Transverse colon (tissue), 4 donors: ENCODE data around the gene ARHGAP45. TPM values are rescaled to one million over a fixed set of nuclear protein-coding genes. Genes with fewer than 3 reads are reported as not detected.

ENCODE experiments used
- DNase-seq: peaks from one replicate; pipeline ENCODE4 v3.0.0-alpha.2; 2019
- H3K27ac ChIP-seq, 4 donors: fragments of 200-600 bp; sonication (generic); 2 replicates each; pipeline ENCODE4 v1.5.1; 2016 to 2018; ENCODE audit warnings: inconsistent platforms in 4 of 4
- H3K27me3 ChIP-seq: fragments of 200-600 bp; sonication (generic); 2 replicates; pipeline ENCODE4 v1.5.1; 2017; ENCODE audit warnings: inconsistent platforms
- H3K36me3 ChIP-seq, 4 donors: fragments of 200-600 bp; sonication (generic); 2 replicates each; pipeline ENCODE4 v1.5.1; 2017 to 2019; ENCODE audit warnings: inconsistent platforms in 4 of 4
- H3K4me1 ChIP-seq, 4 donors: fragments of 200-600 bp; sonication (generic); 2 replicates each; pipeline ENCODE4 v1.5.1; 2017 to 2020; ENCODE audit warnings: inconsistent platforms in 4 of 4
- H3K4me3 ChIP-seq, 4 donors: fragments of 200-600 bp; sonication (generic); 1 replicate in 1 of 4; 2 replicates in 3 of 4; pipeline versions ENCODE4 v1.5.1 to v1.6.1; 2017 to 2019; ENCODE audit warnings: inconsistent platforms in 4 of 4
- H3K9me3 ChIP-seq, 2 donors: fragments of 200-600 bp; sonication (generic); 2 replicates each; pipeline ENCODE4 v1.5.1; 2017 to 2019; ENCODE audit warnings: inconsistent platforms in 2 of 2
- EP300 ChIP-seq: sonication (generic); formaldehyde crosslinking; IDR thresholded peaks from one replicate; pipeline ENCODE4 v1.6.1; 2017; ENCODE audit warnings: antibody characterized with exemption, low read depth
- POLR2A ChIP-seq: fragments of 450-650 bp; IDR thresholded peaks from one replicate; pipeline ENCODE4 v1.6.1; 2016; ENCODE audit warnings: antibody characterized with exemption, mild to moderate bottlenecking, moderate library complexity
- POLR2AphosphoS5 ChIP-seq, 3 donors: sonication (generic); formaldehyde crosslinking; IDR thresholded peaks; one replicate each; pipeline ENCODE4 v1.6.1; 2016; ENCODE audit warnings: antibody characterized with exemption in 3 of 3
- WGBS, 2 donors: methylation state at CpG; one replicate each; pipeline ENCODE4 v1.1.5; 2018; ENCODE audit warnings: low coverage in 1 of 2; 5-methylcytosine and 5-hydroxymethylcytosine counted together
- in situ Hi-C, 4 donors: fragments of 200-750 bp; cut with MboI; loops; one replicate each; pipeline versions ENCODE4 v1.15.0 to v1.15.1; 2017; ENCODE audit warnings: low sequenced_read_pairs in 3 of 4, low pct_ligation_motif_present in 1 of 4, low pct_unique_long_range_greater_than_20kb in 1 of 4
- intact Hi-C: fragments of 100-400 bp; cut with DNase I; formaldehyde crosslinking; loops from one replicate; pipeline ENCODE4 v1.15.1; 2023; ENCODE audit warnings: low total_unique reads
- total RNA-seq, 4 donors: library from RNA; depleted of rRNA; stranded (reverse); fragments of >200 nt; gene quantifications; one replicate each; pipeline ENCODE4 v1.1.0, GENCODE V29; 2016
- TF ChIP-seq, protein P1 (sequence below), 5 experiments: fragments of 200-600 bp in 3 of 5; fragments of 450-650 bp in 2 of 5; sonication (generic) in 3 of 5; IDR thresholded peaks; 1 replicate in 2 of 5; 2 replicates in 3 of 5; pipeline ENCODE4 v1.5.1; 2016 to 2017; ENCODE audit warnings: antibody characterized with exemption in 5 of 5, inconsistent platforms in 3 of 5, mild to moderate bottlenecking in 2 of 5, moderate library complexity in 1 of 5

Gene ARHGAP45, protein sequence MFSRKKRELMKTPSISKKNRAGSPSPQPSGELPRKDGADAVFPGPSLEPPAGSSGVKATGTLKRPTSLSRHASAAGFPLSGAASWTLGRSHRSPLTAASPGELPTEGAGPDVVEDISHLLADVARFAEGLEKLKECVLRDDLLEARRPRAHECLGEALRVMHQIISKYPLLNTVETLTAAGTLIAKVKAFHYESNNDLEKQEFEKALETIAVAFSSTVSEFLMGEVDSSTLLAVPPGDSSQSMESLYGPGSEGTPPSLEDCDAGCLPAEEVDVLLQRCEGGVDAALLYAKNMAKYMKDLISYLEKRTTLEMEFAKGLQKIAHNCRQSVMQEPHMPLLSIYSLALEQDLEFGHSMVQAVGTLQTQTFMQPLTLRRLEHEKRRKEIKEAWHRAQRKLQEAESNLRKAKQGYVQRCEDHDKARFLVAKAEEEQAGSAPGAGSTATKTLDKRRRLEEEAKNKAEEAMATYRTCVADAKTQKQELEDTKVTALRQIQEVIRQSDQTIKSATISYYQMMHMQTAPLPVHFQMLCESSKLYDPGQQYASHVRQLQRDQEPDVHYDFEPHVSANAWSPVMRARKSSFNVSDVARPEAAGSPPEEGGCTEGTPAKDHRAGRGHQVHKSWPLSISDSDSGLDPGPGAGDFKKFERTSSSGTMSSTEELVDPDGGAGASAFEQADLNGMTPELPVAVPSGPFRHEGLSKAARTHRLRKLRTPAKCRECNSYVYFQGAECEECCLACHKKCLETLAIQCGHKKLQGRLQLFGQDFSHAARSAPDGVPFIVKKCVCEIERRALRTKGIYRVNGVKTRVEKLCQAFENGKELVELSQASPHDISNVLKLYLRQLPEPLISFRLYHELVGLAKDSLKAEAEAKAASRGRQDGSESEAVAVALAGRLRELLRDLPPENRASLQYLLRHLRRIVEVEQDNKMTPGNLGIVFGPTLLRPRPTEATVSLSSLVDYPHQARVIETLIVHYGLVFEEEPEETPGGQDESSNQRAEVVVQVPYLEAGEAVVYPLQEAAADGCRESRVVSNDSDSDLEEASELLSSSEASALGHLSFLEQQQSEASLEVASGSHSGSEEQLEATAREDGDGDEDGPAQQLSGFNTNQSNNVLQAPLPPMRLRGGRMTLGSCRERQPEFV
- total RNA-seq: 100 to 1,000 TPM in 1 of 4 donors, 10 to 100 TPM in 2, 1 to 10 TPM in 1; 10.0 to 174 (median 76.9) TPM

DNA sequence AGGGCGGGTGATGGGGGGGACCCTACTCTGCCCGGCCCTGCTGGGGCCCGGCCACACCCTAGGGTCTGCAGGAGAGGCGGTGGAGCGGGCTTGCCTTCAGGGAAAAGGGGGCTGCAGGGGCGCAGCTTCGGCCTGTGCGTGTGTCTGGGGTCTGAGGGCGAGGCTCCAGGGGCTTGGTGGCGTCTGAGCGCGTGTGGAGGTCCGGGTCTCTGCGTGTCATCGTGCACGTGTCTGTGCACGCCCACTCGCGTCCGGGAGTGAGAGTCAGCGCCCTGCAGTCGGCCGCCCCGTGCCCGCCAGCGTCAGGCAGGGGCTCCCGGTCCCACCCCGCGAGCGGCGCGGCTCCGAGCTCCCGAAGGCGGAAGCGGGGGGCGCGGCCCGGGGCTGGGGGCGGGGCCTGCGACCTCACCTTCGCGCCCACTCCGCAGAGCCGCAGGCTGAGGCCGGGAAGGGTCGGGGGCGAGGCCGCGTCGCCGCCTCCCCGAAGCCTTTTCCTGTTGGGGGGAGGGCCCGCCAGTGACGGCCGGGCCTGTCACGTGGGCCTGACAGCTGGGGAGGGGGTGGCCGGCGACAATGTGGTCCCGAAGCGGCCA, at the start of gene ARHGAP45:
Gene ARHGAP45, plus strand, starts transcription at position 420 of the 593 bp plus-strand sequence. CDS start 239 bp downstream, outside the sequence.
- in situ Hi-C loops: no loop called here
- TF ChIP-seq POLR2A: no peak
- TF ChIP-seq EP300: no peak
- DNase-seq: peak; percentile 70
- Histone ChIP-seq H3K4me3 (peak within 1 kb of the TSS; percentile 24 to 51 (median 38)), H3K4me1 (peaks cover 34 to 62% (median 57%) of the 10 kb centered on the region in 4 donors), H3K27me3 (peaks cover 55% of the 10 kb centered on the region), H3K27ac (peak within 1 kb of the TSS; percentile 73 to 88 (median 79)), H3K9me3 (no peaks in the 10 kb centered on the region), H3K36me3 (no peaks in the 10 kb centered on the region)
- intact Hi-C loops: no loop called here
- 8% methylated on average over 23 of the region's 61 CpGs; no CpG with 5 or more reads in 1 of the 2 donors for WGBS, 2 donors

DNA sequence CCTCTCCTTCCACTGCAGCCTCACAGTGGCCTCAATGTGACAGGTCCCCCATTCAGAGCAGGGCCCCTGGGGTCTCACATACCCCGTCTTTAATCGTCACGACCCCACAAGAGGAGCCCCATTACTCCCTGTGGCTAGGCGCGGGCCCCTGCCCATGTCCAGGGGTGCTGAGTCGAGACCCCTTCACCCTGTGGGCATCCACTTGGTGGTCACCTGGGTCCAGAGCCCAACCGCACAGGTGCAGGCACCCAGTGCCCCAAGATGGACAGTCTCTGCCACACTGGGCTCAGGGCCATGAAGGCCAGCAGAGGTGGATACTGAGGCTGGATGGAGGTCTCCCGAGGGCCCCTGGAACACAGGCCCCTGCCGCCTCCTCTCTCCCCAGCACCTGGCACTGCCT, 49.1 kb upstream of the ARHGAP45 start:
- peak overlapping the region; percentile 37 to 70 (median 60) for H3K27ac ChIP-seq
- H3K9me3 ChIP-seq: no peaks in the 10 kb centered on the region
- intact Hi-C loops: no loop called here
- TF ChIP-seq EP300 (no peak), POLR2AphosphoS5 (IDR thresholded peaks at IDR 0.05) (no peak), POLR2A (no peak)
- TF ChIP-seq, protein P1, sequence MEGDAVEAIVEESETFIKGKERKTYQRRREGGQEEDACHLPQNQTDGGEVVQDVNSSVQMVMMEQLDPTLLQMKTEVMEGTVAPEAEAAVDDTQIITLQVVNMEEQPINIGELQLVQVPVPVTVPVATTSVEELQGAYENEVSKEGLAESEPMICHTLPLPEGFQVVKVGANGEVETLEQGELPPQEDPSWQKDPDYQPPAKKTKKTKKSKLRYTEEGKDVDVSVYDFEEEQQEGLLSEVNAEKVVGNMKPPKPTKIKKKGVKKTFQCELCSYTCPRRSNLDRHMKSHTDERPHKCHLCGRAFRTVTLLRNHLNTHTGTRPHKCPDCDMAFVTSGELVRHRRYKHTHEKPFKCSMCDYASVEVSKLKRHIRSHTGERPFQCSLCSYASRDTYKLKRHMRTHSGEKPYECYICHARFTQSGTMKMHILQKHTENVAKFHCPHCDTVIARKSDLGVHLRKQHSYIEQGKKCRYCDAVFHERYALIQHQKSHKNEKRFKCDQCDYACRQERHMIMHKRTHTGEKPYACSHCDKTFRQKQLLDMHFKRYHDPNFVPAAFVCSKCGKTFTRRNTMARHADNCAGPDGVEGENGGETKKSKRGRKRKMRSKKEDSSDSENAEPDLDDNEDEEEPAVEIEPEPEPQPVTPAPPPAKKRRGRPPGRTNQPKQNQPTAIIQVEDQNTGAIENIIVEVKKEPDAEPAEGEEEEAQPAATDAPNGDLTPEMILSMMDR (IDR thresholded peaks at IDR 0.05): no peak
- DNase-seq: no peak
- H3K36me3 ChIP-seq: peaks cover 0 to 4% (median 0%) of the 10 kb centered on the region in 4 donors
- peaks cover 47 to 57% (median 53%) of the 10 kb centered on the region in 4 donors for H3K4me1 ChIP-seq
- 84% methylated on average over 9 of the region's 9 CpGs; no CpG with 5 or more reads in 1 of the 2 donors for WGBS, 2 donors
- H3K27me3 ChIP-seq: no peaks in the 10 kb centered on the region
- peak overlapping the region in 1 of 4 donors; percentile 0 for H3K4me3 ChIP-seq
- in situ Hi-C loops: no loop called here

DNA sequence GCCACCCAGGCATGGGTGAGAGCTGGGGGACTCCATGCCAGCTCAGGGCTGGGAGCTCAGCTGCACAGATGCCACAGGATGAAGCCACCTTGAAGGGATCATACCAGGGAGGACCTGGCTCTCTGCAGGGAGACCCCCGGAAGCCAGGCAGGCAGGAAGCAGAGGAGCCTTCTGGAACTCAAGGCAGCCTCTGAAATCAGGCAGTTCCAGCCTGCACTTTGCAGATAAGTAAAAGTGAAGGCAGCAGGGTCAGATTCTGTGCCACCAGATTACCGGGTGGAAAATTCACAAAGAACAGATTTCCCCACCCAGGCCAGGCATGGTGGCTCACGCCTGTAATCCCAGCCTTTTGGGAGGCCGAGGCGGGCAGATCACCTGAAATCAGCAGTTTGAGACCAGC, 48.6 kb upstream of the ARHGAP45 start:
- in situ Hi-C loops (no loop called here), intact Hi-C loops (no loop called here)
- H3K4me1 ChIP-seq: peaks cover 47 to 57% (median 53%) of the 10 kb centered on the region in 4 donors
- DNase-seq: no peak
- no peaks in the 10 kb centered on the region for H3K9me3 ChIP-seq
- H3K27me3 ChIP-seq: no peaks in the 10 kb centered on the region
- WGBS, 2 donors: 76 to 79% methylated on average over 4 to 5 of the region's 5 CpGs
- TF ChIP-seq POLR2AphosphoS5 (IDR thresholded peaks at IDR 0.05) (no peak), POLR2A (no peak), EP300 (no peak)
- TF ChIP-seq, protein P1 (IDR thresholded peaks at IDR 0.05): no peak
- H3K4me3 ChIP-seq: no peak overlapping the region
- H3K36me3 ChIP-seq: peaks cover 0 to 3% (median 0%) of the 10 kb centered on the region in 4 donors
- H3K27ac ChIP-seq: peak overlapping the region in 2 of 4 donors; percentile 37 to 51

DNA sequence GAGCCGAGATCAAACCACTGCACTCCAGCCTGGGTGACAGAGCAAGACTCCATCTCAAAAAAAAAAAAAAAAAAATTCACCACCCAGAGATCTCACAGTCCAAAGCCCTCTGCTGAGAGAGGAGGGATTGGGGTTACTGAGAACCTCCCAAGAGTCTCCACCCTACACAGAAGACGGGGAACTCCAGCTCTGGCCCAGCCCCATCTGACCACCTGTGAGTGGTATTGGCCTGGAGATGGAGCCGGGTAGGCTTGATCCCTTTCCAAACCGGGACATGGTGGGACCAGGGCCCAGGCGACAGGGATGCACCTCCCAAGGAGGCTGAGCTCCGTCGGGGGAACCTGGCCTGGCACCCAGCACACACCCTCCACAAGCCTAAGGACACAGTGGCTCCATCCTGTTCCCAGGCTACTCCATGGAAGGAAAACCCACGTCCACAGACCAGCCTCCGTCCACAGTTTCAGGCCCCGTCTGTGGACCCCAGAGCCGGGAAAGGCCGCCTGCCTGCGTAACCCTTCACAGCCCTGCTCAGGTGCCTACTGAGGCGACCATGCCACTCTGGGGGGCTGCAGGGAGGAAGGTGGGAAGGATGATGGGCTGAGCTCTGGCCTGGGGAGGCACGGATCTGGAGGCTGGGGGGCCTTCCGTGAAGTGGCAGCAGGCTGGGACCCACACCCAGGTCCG, 47.9 kb upstream of the ARHGAP45 start:
- Histone ChIP-seq H3K27me3 (no peaks in the 10 kb centered on the region), H3K36me3 (peaks cover 0 to under 1% (median 0%) of the 10 kb centered on the region in 4 donors), H3K4me1 (peaks cover 47 to 57% (median 53%) of the 10 kb centered on the region in 4 donors), H3K9me3 (no peaks in the 10 kb centered on the region), H3K27ac (peak overlapping the region in 2 of 4 donors; percentile 2 to 92), H3K4me3 (peak overlapping the region in 3 of 4 donors; percentile 64 to 100 (median 89))
- DNase-seq: no peak
- WGBS, 2 donors: 20 to 41% methylated on average over 3 to 16 of the region's 17 CpGs
- in situ Hi-C loops: no loop called here
- intact Hi-C loops: no loop called here
- TF ChIP-seq POLR2AphosphoS5 (IDR thresholded peaks at IDR 0.05) (no peak), POLR2A (no peak), EP300 (no peak)
- TF ChIP-seq, protein P1 (IDR thresholded peaks at IDR 0.05): no peak
